EH (cell line): ENCODE data around the gene KIF26A.
"Not testable (repeated sequence)": the region's sequence is repeated elsewhere in the genome, so short reads cannot be mapped to it uniquely, and the experiment has no call there.

Experiments
- DNase-seq: peaks from one replicate; pipeline ENCODE4 v3.0.0-alpha.2; 2015; ENCODE audit warnings: low read depth

KIF26A gene

DNA sequence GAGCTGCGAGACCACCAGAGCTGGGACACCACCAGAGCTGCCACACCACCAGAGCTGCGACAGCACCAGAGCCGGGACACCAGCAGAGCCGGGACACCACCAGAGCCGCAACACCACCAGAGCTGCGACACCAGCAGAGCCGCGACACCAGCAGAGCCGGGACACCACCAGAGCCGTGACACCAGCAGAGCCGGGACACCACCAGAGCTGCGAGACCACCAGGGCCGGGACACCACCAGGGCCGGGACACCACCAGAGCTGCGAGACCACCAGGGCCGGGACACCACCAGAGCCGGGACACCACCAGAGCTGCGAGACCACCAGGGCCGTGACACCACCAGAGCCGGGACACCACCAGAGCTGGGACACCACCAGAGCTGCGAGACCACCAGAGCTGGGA lies 69.9 kb downstream of the KIF26A start:
- not testable (repeated sequence) for DNase-seq

- DNase-seq, result not testable (repeated sequence)
Measured at GRCh38 chr14:104209071-104209470, 70.7 kb downstream of the KIF26A start.

DNA sequence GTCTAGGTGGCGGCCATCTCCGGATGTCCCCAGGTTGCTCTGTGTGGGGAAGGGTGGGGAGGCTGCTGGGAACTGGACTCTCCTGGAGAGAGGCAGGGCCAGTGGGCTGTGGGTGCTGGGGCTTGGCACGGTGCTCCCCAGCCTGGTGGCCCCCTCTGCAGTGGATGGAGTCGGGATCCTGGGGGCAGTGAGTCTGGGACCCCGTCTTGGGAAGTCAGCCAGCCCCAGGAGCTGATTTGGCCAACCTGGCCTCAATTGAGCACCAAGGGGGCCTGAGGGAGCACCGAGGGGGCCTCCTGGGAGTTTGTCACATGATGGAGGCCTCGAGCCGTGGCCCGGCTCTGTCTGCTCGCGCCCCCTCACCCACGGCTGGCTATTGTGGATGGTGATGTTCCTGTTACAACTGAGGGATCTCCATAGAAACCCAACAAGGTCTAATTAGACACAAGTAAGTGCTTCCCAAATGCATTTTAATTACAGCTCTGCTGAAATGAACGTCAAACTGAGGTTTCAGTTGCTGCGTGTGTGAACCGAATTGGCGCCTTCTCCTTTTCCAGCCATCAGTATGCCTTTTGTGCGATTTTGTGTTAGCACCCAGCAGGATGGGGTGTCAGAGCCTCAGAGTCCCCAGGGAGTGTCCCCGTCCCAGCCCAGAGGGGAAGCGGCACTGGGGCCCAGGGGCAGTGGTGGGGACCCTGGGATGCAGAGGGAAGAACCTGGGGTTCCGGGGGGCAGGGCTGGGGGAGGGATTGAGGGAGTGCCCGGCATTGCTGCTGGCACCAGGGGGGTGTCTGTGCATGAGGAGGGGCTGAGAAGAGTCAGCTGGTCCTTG lies 71.8 kb downstream of the KIF26A start:
- DNase-seq, result no peak

GRCh38 chr14:104210817-104211195 lies 72.4 kb downstream of the KIF26A start:
- no peak for DNase-seq

DNA sequence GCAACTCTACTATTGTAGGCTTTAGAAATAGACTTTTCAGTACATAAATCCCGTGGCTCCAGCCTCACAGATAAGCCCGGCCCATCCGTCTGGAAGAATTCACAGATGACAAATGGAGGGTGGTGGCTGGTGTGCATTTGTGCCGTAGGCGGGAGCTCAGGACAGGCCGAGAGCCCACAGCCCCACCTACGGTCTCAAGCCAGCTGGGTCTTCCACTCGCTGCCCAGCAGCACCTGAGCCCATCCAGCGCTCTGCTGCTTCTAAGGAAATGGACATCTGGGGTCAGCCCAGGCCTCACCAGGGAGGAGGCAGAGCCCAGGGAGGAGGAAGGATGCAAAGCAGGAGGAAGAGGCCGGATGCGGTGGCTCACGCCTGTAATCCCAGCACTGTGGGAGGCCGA lies 72.8 kb downstream of the KIF26A start:
- DNase-seq, result no peak

GRCh38 chr14:104211741-104212140 lies 73.4 kb downstream of the KIF26A start:
- no peak for DNase-seq

DNA sequence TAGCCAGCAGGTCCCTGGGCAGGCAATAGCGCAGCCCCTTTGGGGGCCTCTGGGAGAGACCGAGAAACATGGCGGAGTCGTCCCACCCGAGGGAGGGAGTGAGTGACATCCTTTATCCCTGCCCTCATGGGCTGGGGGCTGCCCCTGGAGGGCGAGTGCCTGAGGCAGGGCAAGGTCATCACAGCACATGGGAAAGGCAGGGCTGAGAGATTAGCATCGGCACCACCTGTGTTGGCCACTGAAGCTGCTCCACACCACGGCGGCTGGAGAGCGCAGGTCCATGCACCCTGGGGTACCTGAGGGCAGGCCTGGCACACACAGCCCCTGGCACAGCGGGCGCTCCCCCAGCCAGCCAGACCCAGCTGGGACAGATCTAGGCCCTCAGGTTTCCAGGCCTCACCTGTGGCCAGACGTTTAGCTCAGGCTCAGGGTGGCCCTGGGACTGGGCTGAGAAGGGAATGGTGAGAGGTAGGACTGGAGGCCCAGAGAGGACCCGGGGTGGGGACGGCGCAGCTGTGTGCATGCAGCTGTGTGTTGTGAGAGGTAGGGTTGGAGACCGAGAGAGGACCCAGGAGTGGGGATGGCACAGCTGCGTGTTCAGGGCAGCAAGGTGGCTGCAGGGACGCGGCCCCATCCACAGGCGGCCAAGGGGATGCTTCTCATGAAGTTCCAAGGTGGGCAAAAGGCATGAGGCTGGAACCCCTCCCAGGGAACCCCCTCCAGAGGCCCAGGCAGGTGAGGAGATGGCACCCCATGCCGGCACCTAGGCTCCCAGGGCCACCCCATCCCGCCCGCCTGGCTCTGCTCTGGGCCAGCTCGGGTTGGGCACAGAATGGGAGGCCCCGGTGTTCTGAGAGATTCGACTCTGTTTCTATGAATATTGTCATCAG lies 74.1 kb downstream of the KIF26A start:
- no peak for DNase-seq

GRCh38 chr14:104213301-104214034 lies 75.1 kb downstream of the KIF26A start:
- DNase-seq, result no peak

GRCh38 chr14:104214431-104215218 lies 76.2 kb downstream of the KIF26A start:
- DNase-seq, result no peak

- DNase-seq, result no peak
Measured at GRCh38 chr14:104215706-104216334, 77.4 kb downstream of the KIF26A start.

- no peak for DNase-seq
Measured at GRCh38 chr14:104216457-104216856, 78.1 kb downstream of the KIF26A start.

GRCh38 chr14:104217486-104218360 lies 79.3 kb downstream of the KIF26A start:
- no peak for DNase-seq

DNA sequence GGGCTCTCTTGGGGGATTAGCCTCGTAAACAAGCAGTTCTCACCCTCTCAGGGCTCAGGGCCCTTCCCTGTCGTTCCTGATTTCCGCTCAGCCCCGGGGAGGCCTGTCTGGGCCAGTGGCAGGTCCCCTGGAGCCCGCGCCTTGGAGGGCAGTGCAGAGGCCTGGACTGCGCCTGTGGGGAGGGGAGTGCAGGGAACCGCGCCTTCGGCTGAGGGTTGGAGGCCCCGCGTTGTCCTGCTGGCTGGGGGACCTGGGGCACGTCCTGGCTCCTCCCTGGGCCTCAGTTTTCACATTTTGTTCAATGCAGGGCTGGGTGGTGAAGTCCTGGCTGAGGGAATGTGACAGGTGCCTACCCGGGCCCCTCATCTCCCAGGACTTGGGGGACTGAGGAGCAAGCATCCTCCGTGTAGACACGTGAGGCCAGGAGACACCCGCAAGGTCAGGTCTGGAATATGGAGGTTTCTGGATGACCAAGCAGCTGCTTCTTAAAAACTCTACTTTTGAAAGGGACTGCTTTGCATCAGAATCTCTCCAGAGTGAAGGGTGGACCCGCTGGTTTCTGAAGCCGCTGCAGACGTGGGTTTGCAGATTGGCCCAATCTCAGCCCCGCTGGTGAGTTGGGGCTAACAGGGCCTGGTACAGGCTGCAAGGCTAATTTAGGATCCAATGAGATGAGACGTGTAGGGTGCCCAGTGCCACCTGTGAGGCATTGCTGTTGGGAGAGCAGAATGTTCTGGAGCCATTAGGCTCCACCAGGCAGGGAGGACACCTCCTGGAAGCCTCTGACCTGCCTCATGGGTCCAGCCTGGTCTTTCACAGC lies 80.2 kb downstream of the KIF26A start:
- DNase-seq, result no peak

DNA sequence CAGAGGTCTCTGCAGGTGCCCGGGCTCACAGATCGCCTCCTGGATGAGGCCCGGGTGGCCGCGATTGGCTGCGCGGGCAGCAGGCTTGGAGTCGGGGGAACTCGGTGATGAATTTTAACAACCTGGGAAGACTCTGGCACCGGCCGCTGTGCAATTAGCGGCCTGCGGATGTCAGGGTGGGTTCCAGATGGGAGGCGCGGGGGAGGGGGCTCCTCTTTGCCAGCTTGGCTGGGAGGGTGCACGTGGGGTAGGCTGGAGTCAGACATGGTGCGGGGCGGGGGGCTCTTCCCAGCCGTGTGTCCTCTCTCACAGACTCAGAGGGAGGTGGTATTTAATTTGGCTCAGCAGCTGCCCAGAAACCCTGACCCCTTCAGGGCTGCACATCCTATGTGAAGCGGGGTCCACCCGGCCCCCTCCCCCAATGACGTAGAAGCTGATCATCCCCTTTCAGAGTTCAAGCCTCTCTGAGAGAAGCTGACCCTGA lies 81.4 kb downstream of the KIF26A start:
- DNase-seq, result no peak

GRCh38 chr14:104220215-104221070 lies 82.1 kb downstream of the KIF26A start:
- no peak for DNase-seq

DNA sequence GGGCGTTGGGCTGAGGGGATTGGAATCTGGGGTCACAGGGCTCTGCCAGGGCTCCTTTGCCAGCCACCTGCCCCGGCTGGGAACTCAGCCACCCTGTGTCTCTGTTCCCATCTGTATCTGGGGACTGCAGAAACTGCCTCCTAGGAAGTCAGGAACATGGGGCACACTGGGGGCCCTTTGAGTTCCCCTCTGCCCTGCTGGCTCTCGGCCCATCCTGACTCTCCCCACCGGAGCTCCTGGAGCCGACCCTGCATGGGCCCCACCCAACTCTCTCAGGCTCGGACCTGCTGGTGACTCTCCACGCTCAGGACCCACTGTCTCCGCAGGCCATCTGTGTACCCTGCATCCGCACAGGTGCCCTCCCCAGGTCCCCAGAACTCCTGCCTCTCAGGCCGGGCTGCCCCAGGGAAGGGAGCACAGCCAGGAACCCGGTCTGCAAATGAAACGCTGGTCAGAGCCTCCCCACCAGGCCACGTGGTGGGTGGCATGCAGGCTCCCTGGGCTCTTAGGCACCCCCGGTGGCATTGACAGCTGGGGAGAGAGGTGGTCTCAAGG lies 82.8 kb downstream of the KIF26A start:
- DNase-seq, result no peak

DNA sequence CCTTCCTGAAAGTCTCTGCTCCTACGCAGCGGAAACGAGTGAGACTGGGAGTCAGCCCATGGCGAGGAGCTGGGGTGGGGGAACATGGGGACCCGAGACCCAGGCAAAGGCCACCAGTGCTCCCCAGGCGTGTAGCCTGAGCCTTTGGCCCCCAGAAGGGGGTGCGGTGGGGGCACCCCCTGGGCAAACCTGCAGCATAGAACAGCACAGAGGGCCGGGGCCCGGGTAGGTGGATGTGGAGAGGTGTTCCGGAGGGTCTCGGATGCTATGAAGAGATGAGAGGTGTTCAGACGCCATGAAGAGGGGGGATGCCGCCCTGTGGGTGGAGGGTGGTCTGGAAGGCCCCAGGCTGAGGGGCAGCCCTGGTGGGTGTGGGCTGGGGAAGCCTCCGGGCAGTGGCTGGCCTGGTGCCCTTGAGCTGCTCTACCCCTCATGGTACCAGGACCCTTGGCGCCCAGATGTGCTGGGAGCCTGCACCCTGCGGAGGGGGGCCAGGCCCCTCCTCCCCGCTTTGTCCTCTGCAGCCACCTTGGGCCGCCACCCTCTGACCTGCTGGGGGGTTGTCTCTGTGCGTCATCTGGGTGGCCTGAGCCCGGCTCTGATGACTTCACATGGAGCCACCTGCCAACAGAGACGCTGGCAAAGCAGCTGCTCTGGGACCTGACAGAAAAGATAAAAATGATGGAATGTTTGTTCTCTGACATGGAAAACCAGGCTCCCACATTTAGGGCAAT lies 83.4 kb downstream of the KIF26A start:
- DNase-seq, result no peak
